Fibroblast of villous mesenchyme (primary cell): ENCODE data around the gene FTO. TPM values are rescaled to one million over a fixed set of nuclear protein-coding genes. Genes with fewer than 3 reads are reported as not detected.

Experiments
- DNase-seq: peaks from one replicate; pipeline ENCODE4 v3.0.0-alpha.2; 2010; ENCODE audit warnings: low read depth
- H3K4me3 ChIP-seq: 2 replicates; pipeline ENCODE4 v1.5.1; 2011; ENCODE audit warnings: low read depth, mild to moderate bottlenecking, low read length
- CTCF ChIP-seq: IDR thresholded peaks from 2 replicates; pipeline ENCODE4 v1.5.1; 2012; ENCODE audit warnings: low read depth, mild to moderate bottlenecking, low read length; ENCODE audit not compliant: insufficient read depth
- total RNA-seq: library from RNA; depleted of rRNA; stranded (reverse); fragments of >200 nt; gene quantifications from 2 replicates; pipeline ENCODE4 v1.2.3, GENCODE V29; 2012

Gene FTO
- total RNA-seq, 1 donor = 157 TPM

- TF ChIP-seq CTCF = no peak
- no peak overlapping the region for H3K4me3 ChIP-seq
- DNase-seq = peak; percentile 19
Measured at GRCh38 chr16:53914736-53915135, 210.8 kb downstream of the FTO start.

- no peak for DNase-seq
- TF ChIP-seq CTCF = no peak
- H3K4me3 ChIP-seq = no peak overlapping the region
Measured at GRCh38 chr16:53915452-53916160, 211.7 kb downstream of the FTO start.

GRCh38 chr16:53920988-53921387 lies 217.0 kb downstream of the FTO start:
- DNase-seq = no peak
- TF ChIP-seq CTCF = no peak
- no peak overlapping the region for H3K4me3 ChIP-seq

- no peak for TF ChIP-seq CTCF
Measured at GRCh38 chr16:53922067-53922806, 218.3 kb downstream of the FTO start.

GRCh38 chr16:53922807-53923571 lies 219.0 kb downstream of the FTO start:
- peak; percentile 42 for DNase-seq
- no peak overlapping the region for H3K4me3 ChIP-seq
- TF ChIP-seq CTCF = no peak

More at GRCh38 chr16:53922067-53922806, 218.3 kb downstream of the FTO start:
- H3K4me3 ChIP-seq = no peak overlapping the region
- no peak for DNase-seq

GRCh38 chr16:53924331-53925106 lies 220.6 kb downstream of the FTO start:
- no peak overlapping the region for H3K4me3 ChIP-seq
- no peak for TF ChIP-seq CTCF
- peak; percentile 77 for DNase-seq
